IMR-90 (cell line): ENCODE results near the gene CAPN3.

Experiments used
- CEBPB ChIP-seq: IDR thresholded peaks from 2 replicates; pipeline ENCODE4 v1.6.1; 2012; ENCODE audit warnings: low read depth, low read length, improper control_type of control experiment
- CHD1 ChIP-seq: IDR thresholded peaks from 2 replicates; pipeline ENCODE4 v1.6.1; 2012; ENCODE audit warnings: low read depth, low read length, improper control_type of control experiment
- CTCF ChIP-seq: conservative IDR thresholded peaks from 2 replicates; pipeline ENCODE4 v1.5.1; 2012; ENCODE audit warnings: mild to moderate bottlenecking, low read depth, low read length, improper control_type of control experiment
- FOS ChIP-seq: fragments of 150-350 bp; IDR thresholded peaks from 2 replicates; pipeline ENCODE4 v1.6.1; 2016; ENCODE audit warnings: low read depth, low read length
- MAFK ChIP-seq: IDR thresholded peaks from 2 replicates; pipeline ENCODE4 v1.6.1; 2012; ENCODE audit warnings: low read depth, low read length, improper control_type of control experiment
- MAZ ChIP-seq: IDR thresholded peaks from 2 replicates; pipeline ENCODE4 v1.6.1; 2012; ENCODE audit warnings: low read depth, mild to moderate bottlenecking, low read length, improper control_type of control experiment, moderate library complexity, borderline replicate concordance
- NFE2L2 ChIP-seq: fragments of 150-350 bp; IDR thresholded peaks from 2 replicates; pipeline ENCODE4 v1.6.1; 2016; ENCODE audit warnings: low read depth, mild to moderate bottlenecking, low read length
- POLR2A ChIP-seq: IDR thresholded peaks from 2 replicates; pipeline ENCODE4 v1.6.1; 2012; ENCODE audit warnings: mild to moderate bottlenecking, low read depth, low read length
- RCOR1 ChIP-seq: IDR thresholded peaks from 2 replicates; pipeline ENCODE4 v1.6.1; 2012; ENCODE audit warnings: mild to moderate bottlenecking, low read length, improper control_type of control experiment; ENCODE audit not compliant: insufficient replicate concordance
- RFX5 ChIP-seq: IDR thresholded peaks from 2 replicates; pipeline ENCODE4 v1.8.0; 2012; ENCODE audit warnings: low read depth, mild to moderate bottlenecking, low read length, moderate library complexity
- SMC3 ChIP-seq: fragments of 150-350 bp; IDR thresholded peaks from 2 replicates; pipeline ENCODE4 v1.6.1; 2016; ENCODE audit warnings: low read depth, mild to moderate bottlenecking, antibody characterized with exemption, low read length, moderate library complexity
- USF2 ChIP-seq: fragments of 150-350 bp; IDR thresholded peaks from 2 replicates; pipeline ENCODE4 v1.6.1; 2017; ENCODE audit warnings: mild to moderate bottlenecking, antibody characterized with exemption, low read length, low read depth

- TF ChIP-seq USF2 (no peak), CTCF (peak; percentile 36; the same call in 1 of the 2 replicates), POLR2A (no peak), MAZ (no peak), CEBPB (no peak), RCOR1 (no peak), NFE2L2 (peak; percentile 97), RFX5 (no peak), FOS (no peak), CHD1 (no peak), SMC3 (peak; percentile 32; the same call in 1 of the 2 replicates), MAFK (peak; percentile 80)
Measured at GRCh38 chr15:42371096-42371495, 11.8 kb downstream of the CAPN3 start.
